Transverse colon (tissue), 4 donors: Measurements from ENCODE around the gene SCN5A. TPM values are rescaled to one million over a fixed set of nuclear protein-coding genes. Genes with fewer than 3 reads are reported as not detected.
A peak's percentile ranks its signal among the peaks of the same experiment; 100 is the strongest.

Source experiments
- DNase-seq: peaks from one replicate; pipeline ENCODE4 v3.0.0-alpha.2; 2019
- H3K27ac ChIP-seq, 4 donors: fragments of 200-600 bp; sonication (generic); 2 replicates each; pipeline ENCODE4 v1.5.1; 2016 to 2018; ENCODE audit warnings: inconsistent platforms in 4 of 4
- H3K27me3 ChIP-seq: fragments of 200-600 bp; sonication (generic); 2 replicates; pipeline ENCODE4 v1.5.1; 2017; ENCODE audit warnings: inconsistent platforms
- H3K36me3 ChIP-seq, 4 donors: fragments of 200-600 bp; sonication (generic); 2 replicates each; pipeline ENCODE4 v1.5.1; 2017 to 2019; ENCODE audit warnings: inconsistent platforms in 4 of 4
- H3K4me1 ChIP-seq, 4 donors: fragments of 200-600 bp; sonication (generic); 2 replicates each; pipeline ENCODE4 v1.5.1; 2017 to 2020; ENCODE audit warnings: inconsistent platforms in 4 of 4
- H3K4me3 ChIP-seq, 4 donors: fragments of 200-600 bp; sonication (generic); 1 replicate in 1 of 4; 2 replicates in 3 of 4; pipeline versions ENCODE4 v1.5.1 to v1.6.1; 2017 to 2019; ENCODE audit warnings: inconsistent platforms in 4 of 4
- H3K9me3 ChIP-seq, 2 donors: fragments of 200-600 bp; sonication (generic); 2 replicates each; pipeline ENCODE4 v1.5.1; 2017 to 2019; ENCODE audit warnings: inconsistent platforms in 2 of 2
- EP300 ChIP-seq: sonication (generic); formaldehyde crosslinking; IDR thresholded peaks from one replicate; pipeline ENCODE4 v1.6.1; 2017; ENCODE audit warnings: antibody characterized with exemption, low read depth
- POLR2A ChIP-seq: fragments of 450-650 bp; IDR thresholded peaks from one replicate; pipeline ENCODE4 v1.6.1; 2016; ENCODE audit warnings: antibody characterized with exemption, mild to moderate bottlenecking, moderate library complexity
- POLR2AphosphoS5 ChIP-seq, 3 donors: sonication (generic); formaldehyde crosslinking; IDR thresholded peaks; one replicate each; pipeline ENCODE4 v1.6.1; 2016; ENCODE audit warnings: antibody characterized with exemption in 3 of 3
- WGBS, 2 donors: methylation state at CpG; one replicate each; pipeline ENCODE4 v1.1.5; 2018; ENCODE audit warnings: low coverage in 1 of 2; 5-methylcytosine and 5-hydroxymethylcytosine counted together
- in situ Hi-C, 4 donors: fragments of 200-750 bp; cut with MboI; loops; one replicate each; pipeline versions ENCODE4 v1.15.0 to v1.15.1; 2017; ENCODE audit warnings: low sequenced_read_pairs in 3 of 4, low pct_ligation_motif_present in 1 of 4, low pct_unique_long_range_greater_than_20kb in 1 of 4
- intact Hi-C: fragments of 100-400 bp; cut with DNase I; formaldehyde crosslinking; loops from one replicate; pipeline ENCODE4 v1.15.1; 2023; ENCODE audit warnings: low total_unique reads
- total RNA-seq, 4 donors: library from RNA; depleted of rRNA; stranded (reverse); fragments of >200 nt; gene quantifications; one replicate each; pipeline ENCODE4 v1.1.0, GENCODE V29; 2016
- TF ChIP-seq, protein P1 (sequence below), 5 experiments: fragments of 200-600 bp in 3 of 5; fragments of 450-650 bp in 2 of 5; sonication (generic) in 3 of 5; IDR thresholded peaks; 1 replicate in 2 of 5; 2 replicates in 3 of 5; pipeline ENCODE4 v1.5.1; 2016 to 2017; ENCODE audit warnings: antibody characterized with exemption in 5 of 5, inconsistent platforms in 3 of 5, mild to moderate bottlenecking in 2 of 5, moderate library complexity in 1 of 5

The SCN5A gene
- total RNA-seq, 4 donors from 2014 or later: 0.16 to 0.27 TPM; not detected in 2

DNA sequence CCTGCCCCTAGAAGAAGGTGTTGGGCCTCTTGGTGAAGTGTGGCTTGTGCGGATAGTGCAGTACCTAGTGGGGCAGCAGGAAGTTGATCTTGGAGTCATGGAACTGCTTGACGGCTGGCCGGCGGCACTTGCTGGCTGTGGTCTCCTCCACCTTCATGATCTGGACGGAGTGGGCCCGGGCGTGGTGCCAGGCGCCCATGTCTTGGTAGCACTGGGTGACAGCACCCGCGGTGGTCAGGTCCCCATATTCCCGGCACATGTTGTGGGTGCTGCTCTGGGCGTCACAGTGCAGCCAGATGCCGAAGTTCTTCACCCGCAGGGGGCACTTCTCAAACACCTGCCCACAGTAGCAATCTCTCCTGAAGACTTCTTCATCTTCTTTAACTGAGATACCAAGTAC, 122.7 kb downstream of the SCN5A start:
- 97 to 100% methylated on average over 2 to 14 of the region's 14 CpGs for WGBS, 2 donors
- in situ Hi-C loops: loop anchor here in 2 of 4 donors (10.0 to 25.0 kb wide), 3 partner anchors 118 to 486 kb away; partner anchors contain the start of gene SCN5A (in 1 of the 2)
- Histone ChIP-seq H3K27ac (no peak overlapping the region), H3K36me3 (peaks cover 0 to 9% (median 0%) of the 10 kb centered on the region in 4 donors), H3K27me3 (no peaks in the 10 kb centered on the region), H3K4me1 (no peaks in the 10 kb centered on the region), H3K9me3 (no peaks in the 10 kb centered on the region), H3K4me3 (no peak overlapping the region)
- TF ChIP-seq EP300 (no peak), POLR2AphosphoS5 (IDR thresholded peaks at IDR 0.05) (no peak), POLR2A (no peak)
- TF ChIP-seq, protein P1, sequence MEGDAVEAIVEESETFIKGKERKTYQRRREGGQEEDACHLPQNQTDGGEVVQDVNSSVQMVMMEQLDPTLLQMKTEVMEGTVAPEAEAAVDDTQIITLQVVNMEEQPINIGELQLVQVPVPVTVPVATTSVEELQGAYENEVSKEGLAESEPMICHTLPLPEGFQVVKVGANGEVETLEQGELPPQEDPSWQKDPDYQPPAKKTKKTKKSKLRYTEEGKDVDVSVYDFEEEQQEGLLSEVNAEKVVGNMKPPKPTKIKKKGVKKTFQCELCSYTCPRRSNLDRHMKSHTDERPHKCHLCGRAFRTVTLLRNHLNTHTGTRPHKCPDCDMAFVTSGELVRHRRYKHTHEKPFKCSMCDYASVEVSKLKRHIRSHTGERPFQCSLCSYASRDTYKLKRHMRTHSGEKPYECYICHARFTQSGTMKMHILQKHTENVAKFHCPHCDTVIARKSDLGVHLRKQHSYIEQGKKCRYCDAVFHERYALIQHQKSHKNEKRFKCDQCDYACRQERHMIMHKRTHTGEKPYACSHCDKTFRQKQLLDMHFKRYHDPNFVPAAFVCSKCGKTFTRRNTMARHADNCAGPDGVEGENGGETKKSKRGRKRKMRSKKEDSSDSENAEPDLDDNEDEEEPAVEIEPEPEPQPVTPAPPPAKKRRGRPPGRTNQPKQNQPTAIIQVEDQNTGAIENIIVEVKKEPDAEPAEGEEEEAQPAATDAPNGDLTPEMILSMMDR (IDR thresholded peaks at IDR 0.05): no peak
- intact Hi-C loops: no loop called here
- DNase-seq: no peak

DNA sequence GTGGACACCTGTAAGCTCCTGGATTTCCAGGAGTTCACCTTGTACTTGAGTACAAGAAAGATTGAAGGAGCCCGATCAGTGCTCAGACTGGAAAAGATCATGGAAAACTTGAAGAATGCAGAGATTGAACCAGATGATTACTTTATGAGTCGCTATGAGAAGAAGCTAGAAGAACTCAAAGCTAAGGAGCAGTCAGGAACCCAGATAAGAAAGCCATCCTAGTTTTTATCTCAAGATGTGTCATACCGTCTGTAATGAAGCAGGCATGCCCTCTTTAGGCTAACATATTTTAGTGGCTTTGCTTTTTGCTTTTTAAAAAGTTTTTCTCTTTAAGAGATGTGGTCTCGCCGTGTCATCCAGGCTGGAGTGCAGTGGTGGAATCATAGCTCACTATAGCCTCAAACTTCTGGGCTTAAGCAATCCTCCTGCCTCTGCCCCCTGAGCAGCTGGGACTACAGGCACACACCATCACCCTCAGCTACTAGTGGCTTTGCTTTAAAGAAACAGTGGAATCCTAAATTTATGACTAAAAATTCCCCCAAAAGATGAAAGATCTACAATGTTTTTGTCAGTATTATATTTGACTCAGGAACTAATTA, 125.2 kb downstream of the SCN5A start:
- Histone ChIP-seq H3K9me3 (no peaks in the 10 kb centered on the region), H3K27ac (no peak overlapping the region), H3K4me3 (no peak overlapping the region), H3K36me3 (peaks cover 0 to 9% (median 0%) of the 10 kb centered on the region in 4 donors), H3K4me1 (peaks cover 0 to 3% (median 0%) of the 10 kb centered on the region in 4 donors), H3K27me3 (no peaks in the 10 kb centered on the region)
- intact Hi-C loops (loop anchor here (5.0 kb wide), 1 partner anchor 128 kb away; no protein-coding TSS in a partner anchor), in situ Hi-C loops (loop anchor here (5.0 to 25.0 kb wide), 5 partner anchors 121 to 488 kb away; partner anchors contain the start of gene SCN5A (in 2 of the 4))
- 90 to 91% methylated on average over 5 of the region's 5 CpGs for WGBS, 2 donors
- no peak for DNase-seq
- TF ChIP-seq, protein P1 (IDR thresholded peaks at IDR 0.05): no peak
- no peak for TF ChIP-seq EP300
- no peak for TF ChIP-seq POLR2A
- TF ChIP-seq POLR2AphosphoS5 (IDR thresholded peaks at IDR 0.05): no peak

DNA sequence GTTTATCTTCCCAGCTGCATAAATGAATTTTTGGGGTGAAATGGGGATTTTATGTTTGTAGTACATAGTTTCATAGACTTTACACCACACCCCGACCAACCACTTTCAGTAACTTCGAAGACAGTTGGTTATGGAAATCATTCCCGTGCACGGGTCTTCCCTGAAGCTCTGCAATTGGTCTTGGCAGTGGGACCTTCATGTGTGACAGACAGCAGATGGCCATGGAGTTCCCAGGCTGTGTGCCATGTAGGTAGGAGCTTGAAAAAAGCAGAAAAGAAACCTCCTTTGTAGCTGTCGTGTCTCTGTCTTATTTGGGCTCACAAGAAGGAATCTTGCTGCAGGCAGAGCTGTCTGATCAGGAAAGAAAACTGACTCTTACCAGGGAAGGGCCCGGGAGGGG, 127.5 kb downstream of the SCN5A start:
- 87 to 92% methylated on average over 2 to 6 of the region's 6 CpGs for WGBS, 2 donors
- H3K9me3 ChIP-seq: no peaks in the 10 kb centered on the region
- H3K4me3 ChIP-seq: no peak overlapping the region
- no peak for DNase-seq
- no peaks in the 10 kb centered on the region for H3K27me3 ChIP-seq
- H3K36me3 ChIP-seq: peaks cover 0 to 9% (median 0%) of the 10 kb centered on the region in 4 donors
- H3K4me1 ChIP-seq: peaks cover 0 to 3% (median 0%) of the 10 kb centered on the region in 4 donors
- no peak overlapping the region for H3K27ac ChIP-seq
- in situ Hi-C loops (loop anchor here (5.0 to 25.0 kb wide), 5 partner anchors 123 to 490 kb away; partner anchors contain the start of gene SCN5A (in 2 of the 4)), intact Hi-C loops (loop anchor here (2.0 to 5.0 kb wide), 2 partner anchors 55 to 130 kb away; no protein-coding TSS in a partner anchor)
- no peak for TF ChIP-seq POLR2A
- TF ChIP-seq, protein P1 (IDR thresholded peaks at IDR 0.05): no peak
- TF ChIP-seq POLR2AphosphoS5 (IDR thresholded peaks at IDR 0.05): no peak
- no peak for TF ChIP-seq EP300

DNA sequence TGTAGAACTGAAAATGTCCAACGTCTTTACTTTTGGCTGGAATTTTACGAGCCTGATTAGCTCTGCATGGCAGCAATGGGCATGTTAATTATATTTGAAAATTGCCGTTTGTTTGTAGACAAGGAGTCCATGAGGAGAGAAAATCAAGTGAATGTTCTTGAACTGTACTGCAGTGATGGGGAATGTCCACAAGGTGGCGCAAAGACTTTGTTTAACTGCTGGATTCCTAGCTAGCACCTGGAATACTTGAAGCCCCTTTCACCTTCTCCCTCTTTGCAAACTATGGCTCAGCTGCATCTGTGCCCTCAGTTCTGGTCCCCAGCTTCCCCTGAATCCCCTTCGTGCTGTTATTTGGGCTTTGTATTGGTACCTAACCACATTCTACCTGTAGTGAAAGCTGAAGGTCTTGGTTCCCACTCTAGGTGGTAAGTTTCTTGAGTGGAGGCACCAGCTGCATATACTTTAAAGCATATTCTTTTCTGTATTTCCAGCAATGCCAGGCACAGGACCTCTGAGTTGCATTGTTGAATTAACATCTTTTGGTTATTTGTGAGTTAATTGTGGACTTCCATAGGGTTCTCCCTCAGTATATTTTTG, 128.0 kb downstream of the SCN5A start:
- intact Hi-C loops: loop anchor here (5.0 kb wide), 1 partner anchor 131 kb away; no protein-coding TSS in a partner anchor
- Histone ChIP-seq H3K4me3 (no peak overlapping the region), H3K27ac (no peak overlapping the region), H3K9me3 (no peaks in the 10 kb centered on the region), H3K4me1 (peaks cover 0 to 3% (median 0%) of the 10 kb centered on the region in 4 donors), H3K27me3 (no peaks in the 10 kb centered on the region), H3K36me3 (peaks cover 0 to 9% (median 0%) of the 10 kb centered on the region in 4 donors)
- in situ Hi-C loops: loop anchor here (5.0 to 25.0 kb wide), 5 partner anchors 123 to 491 kb away; partner anchors contain the start of gene SCN5A (in 2 of the 4)
- DNase-seq: peak; percentile 68
- 3 to 10% methylated on average over 5 of the region's 5 CpGs for WGBS, 2 donors
- TF ChIP-seq, protein P1 (IDR thresholded peaks at IDR 0.05): peak; percentile 86 to 92 (median 88)
- no peak for TF ChIP-seq POLR2AphosphoS5 (IDR thresholded peaks at IDR 0.05)
